ENCODE data around the gene SLC18A2. TPM values are rescaled to one million over a fixed set of nuclear protein-coding genes. Genes with fewer than 3 reads are reported as not detected.

Gene SLC18A2
- total RNA-seq, 2 donors from 2014 or later = 1.3 to 1.9 TPM

DNA sequence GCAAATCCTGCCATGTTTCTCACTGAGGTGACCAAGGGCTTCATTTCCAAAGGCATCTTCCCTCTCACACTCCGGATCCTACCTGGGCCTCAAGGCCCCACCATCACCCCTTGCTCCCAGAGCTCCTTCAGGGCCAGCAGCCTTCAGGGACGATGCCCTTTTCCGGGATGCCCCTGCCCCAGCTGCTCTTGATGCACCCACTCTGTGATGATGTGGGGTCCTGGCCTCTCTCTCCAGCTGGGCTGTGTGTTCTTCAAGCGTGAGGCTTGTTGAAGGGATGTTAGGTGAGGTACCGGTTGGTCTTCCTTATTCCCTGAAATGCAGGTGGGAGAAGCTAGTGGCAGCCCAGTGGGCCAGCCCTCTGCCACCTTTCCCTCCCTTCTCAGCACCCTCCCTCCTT lies 18.4 kb upstream of the SLC18A2 start:
- Histone ChIP-seq H3K36me3 (no peaks in the 10 kb centered on the region), H3K9me3 (no peaks in the 10 kb centered on the region), H3K4me1 (replicated peaks) (no peaks in the 10 kb centered on the region), H3K27ac (peak overlapping the region in 1 of 2 donors; percentile 8), H3K27me3 (replicated peaks; ENCODE audit: insufficient read depth) (no peaks in the 10 kb centered on the region), H3K4me3 (no peak overlapping the region)
- TF ChIP-seq POLR2A (IDR thresholded peaks at IDR 0.05) (no peak), POLR2AphosphoS5 (IDR thresholded peaks at IDR 0.05) (no peak)
- TF ChIP-seq, protein P1, sequence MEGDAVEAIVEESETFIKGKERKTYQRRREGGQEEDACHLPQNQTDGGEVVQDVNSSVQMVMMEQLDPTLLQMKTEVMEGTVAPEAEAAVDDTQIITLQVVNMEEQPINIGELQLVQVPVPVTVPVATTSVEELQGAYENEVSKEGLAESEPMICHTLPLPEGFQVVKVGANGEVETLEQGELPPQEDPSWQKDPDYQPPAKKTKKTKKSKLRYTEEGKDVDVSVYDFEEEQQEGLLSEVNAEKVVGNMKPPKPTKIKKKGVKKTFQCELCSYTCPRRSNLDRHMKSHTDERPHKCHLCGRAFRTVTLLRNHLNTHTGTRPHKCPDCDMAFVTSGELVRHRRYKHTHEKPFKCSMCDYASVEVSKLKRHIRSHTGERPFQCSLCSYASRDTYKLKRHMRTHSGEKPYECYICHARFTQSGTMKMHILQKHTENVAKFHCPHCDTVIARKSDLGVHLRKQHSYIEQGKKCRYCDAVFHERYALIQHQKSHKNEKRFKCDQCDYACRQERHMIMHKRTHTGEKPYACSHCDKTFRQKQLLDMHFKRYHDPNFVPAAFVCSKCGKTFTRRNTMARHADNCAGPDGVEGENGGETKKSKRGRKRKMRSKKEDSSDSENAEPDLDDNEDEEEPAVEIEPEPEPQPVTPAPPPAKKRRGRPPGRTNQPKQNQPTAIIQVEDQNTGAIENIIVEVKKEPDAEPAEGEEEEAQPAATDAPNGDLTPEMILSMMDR (IDR thresholded peaks at IDR 0.05) = no peak
- intact Hi-C loops (cut with DNase I) = no loop called here
- DNase-seq (ENCODE audit: low spot score) = no peak
- WGBS = 78% methylated on average over 5 of the region's 5 CpGs

DNA sequence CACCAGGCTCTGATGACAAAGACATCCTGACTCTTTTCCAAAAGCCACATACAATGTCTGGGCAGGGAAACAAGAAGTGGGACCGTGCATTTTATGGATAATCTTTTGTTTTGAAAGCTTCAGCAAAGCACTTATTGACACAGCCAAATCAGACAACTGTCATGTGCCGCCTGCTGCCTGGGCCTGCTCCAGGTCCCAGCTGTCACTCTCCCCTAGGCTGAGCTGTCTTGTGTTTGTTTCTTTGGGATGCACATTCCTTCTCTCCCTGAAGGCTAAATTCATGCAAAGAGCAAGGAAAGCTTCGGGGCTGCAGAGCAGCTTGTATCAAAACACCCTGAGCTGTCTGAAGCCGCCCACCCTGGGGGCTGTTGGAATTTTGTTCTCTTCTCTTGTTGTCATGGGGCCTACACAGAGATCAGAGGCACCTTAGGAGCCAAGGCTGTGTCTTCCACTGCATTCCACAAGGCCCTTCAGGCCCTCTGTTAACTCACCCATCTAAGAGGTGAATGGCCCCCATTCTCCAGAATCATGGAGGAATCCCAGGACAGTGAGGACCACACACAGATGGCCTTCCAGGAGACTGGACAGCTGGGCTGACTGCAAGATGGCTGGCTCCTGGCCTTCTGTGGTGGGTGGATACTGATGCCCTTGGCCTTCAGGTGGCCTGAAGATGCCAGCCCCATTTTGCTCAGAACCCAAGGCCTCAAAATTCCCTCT lies 17.8 kb upstream of the SLC18A2 start:
- Histone ChIP-seq H3K4me1 (replicated peaks) (no peaks in the 10 kb centered on the region), H3K27me3 (replicated peaks; ENCODE audit: insufficient read depth) (no peaks in the 10 kb centered on the region), H3K4me3 (no peak overlapping the region), H3K9me3 (no peaks in the 10 kb centered on the region), H3K36me3 (no peaks in the 10 kb centered on the region), H3K27ac (peak overlapping the region in 1 of 2 donors; percentile 8)
- DNase-seq (ENCODE audit: low spot score) = peak; percentile 43
- intact Hi-C loops (cut with DNase I) = no loop called here
- 56% methylated on average over 4 of the region's 4 CpGs for WGBS
- TF ChIP-seq, protein P1 (IDR thresholded peaks at IDR 0.05) = no peak
- TF ChIP-seq POLR2AphosphoS5 (IDR thresholded peaks at IDR 0.05) (peak; percentile 67), POLR2A (IDR thresholded peaks at IDR 0.05) (no peak)

DNA sequence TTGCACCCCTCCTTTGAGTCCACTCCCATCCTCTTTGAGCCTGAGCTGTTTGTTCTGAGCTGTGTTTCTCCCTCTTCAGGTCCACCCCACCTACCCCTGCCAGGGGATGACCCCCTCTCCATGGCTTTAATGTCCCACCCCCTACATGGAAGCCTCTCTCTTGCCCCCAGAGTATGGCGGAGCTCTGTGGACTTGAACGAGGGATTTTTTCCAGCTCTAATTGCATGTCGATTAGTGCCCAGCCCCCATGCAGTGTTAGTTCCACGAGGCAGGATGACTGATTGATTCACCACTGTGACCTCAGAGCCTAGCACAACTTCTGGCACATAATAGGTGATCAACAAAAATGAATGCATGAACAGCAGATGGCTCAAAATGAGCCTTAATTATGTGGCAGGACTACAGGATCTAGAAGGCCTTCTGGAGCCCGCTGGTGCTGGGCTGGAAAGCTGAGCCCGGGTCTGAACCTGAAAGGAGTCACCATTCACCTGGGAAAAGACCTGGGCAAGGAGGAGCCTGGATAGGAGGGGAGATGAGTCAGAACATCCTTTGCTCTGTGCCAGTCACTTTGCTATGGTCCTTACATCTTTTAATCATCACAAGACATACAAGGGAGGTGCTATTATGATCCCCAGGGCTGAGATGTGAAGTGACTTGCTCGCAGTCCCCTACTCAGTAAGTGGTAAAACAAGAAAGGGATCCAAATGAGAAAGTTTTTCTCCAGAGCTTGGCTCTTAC lies 17.1 kb upstream of the SLC18A2 start:
- no peak overlapping the region for H3K4me3 ChIP-seq
- H3K9me3 ChIP-seq = no peaks in the 10 kb centered on the region
- H3K27ac ChIP-seq = no peak overlapping the region
- TF ChIP-seq POLR2AphosphoS5 (IDR thresholded peaks at IDR 0.05) (no peak), POLR2A (IDR thresholded peaks at IDR 0.05) (no peak)
- TF ChIP-seq, protein P1 (IDR thresholded peaks at IDR 0.05) = no peak
- WGBS = 91% methylated on average over 7 of the region's 7 CpGs
- H3K36me3 ChIP-seq = no peaks in the 10 kb centered on the region
- no peak for DNase-seq (ENCODE audit: low spot score)
- no peaks in the 10 kb centered on the region for H3K27me3 ChIP-seq (replicated peaks; ENCODE audit: insufficient read depth)
- no peaks in the 10 kb centered on the region for H3K4me1 ChIP-seq (replicated peaks)
- intact Hi-C loops (cut with DNase I) = no loop called here

DNA sequence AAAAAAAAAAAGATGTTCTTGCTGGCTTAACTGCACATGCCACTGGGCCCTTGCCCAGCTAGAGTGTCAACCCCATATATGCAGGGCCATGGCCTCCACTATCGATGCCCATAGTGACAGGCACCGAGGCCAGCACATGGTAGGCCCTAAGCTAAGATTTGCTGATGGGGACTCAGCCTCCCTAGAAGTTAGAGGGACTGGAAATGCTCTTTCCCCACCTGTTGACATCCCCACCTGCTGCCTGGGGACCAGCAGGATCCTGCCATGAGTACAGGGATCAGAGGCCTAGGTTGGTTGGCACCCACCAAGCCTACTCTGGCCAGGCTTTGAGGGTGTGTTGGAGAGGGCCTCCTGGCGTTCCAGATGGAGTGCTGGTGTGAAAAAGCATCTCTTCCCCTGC lies 16.0 kb upstream of the SLC18A2 start:
- TF ChIP-seq POLR2A (IDR thresholded peaks at IDR 0.05) = no peak
- TF ChIP-seq, protein P1 (IDR thresholded peaks at IDR 0.05) = no peak
- 89% methylated on average over 3 of the region's 3 CpGs for WGBS

More for the DNA sequence above, 16.0 kb upstream of the SLC18A2 start:
- Histone ChIP-seq H3K4me3 (no peak overlapping the region), H3K4me1 (replicated peaks) (peaks cover 2% of the 10 kb centered on the region), H3K36me3 (no peaks in the 10 kb centered on the region), H3K27ac (no peak overlapping the region), H3K27me3 (replicated peaks; ENCODE audit: insufficient read depth) (no peaks in the 10 kb centered on the region), H3K9me3 (no peaks in the 10 kb centered on the region)
- intact Hi-C loops (cut with DNase I) = no loop called here
- no peak for DNase-seq (ENCODE audit: low spot score)

Measured in prostate gland (tissue), 2 donors.